Fibroblast of pulmonary artery (primary cell): ENCODE results near the gene NRTN.

ENCODE experiments used
- DNase-seq: peaks from one replicate; pipeline ENCODE4 v3.0.0-alpha.2; 2010; ENCODE audit warnings: low read depth
- H3K4me3 ChIP-seq: replicated peaks from 2 replicates; pipeline ENCODE4 v1.5.1; 2011; ENCODE audit warnings: low read depth, mild to moderate bottlenecking, control low read depth, low read length, moderate library complexity
- TF ChIP-seq, protein P1 (sequence below): IDR thresholded peaks from 2 replicates; pipeline ENCODE4 v1.5.1; 2011; ENCODE audit warnings: mild to moderate bottlenecking, control low read depth, low read length, inconsistent platforms; ENCODE audit errors: missing control alignments

NRTN gene

GRCh38 chr19:5800361-5801270, 4.3 kb upstream of the NRTN start:
- DNase-seq = no peak
- H3K4me3 ChIP-seq = no peak overlapping the region
- TF ChIP-seq, protein P1, sequence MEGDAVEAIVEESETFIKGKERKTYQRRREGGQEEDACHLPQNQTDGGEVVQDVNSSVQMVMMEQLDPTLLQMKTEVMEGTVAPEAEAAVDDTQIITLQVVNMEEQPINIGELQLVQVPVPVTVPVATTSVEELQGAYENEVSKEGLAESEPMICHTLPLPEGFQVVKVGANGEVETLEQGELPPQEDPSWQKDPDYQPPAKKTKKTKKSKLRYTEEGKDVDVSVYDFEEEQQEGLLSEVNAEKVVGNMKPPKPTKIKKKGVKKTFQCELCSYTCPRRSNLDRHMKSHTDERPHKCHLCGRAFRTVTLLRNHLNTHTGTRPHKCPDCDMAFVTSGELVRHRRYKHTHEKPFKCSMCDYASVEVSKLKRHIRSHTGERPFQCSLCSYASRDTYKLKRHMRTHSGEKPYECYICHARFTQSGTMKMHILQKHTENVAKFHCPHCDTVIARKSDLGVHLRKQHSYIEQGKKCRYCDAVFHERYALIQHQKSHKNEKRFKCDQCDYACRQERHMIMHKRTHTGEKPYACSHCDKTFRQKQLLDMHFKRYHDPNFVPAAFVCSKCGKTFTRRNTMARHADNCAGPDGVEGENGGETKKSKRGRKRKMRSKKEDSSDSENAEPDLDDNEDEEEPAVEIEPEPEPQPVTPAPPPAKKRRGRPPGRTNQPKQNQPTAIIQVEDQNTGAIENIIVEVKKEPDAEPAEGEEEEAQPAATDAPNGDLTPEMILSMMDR = no peak

- DNase-seq = peak; percentile 20
These were observed 2.9 kb upstream of the NRTN start for GRCh38 chr19:5801796-5802619.

DNA sequence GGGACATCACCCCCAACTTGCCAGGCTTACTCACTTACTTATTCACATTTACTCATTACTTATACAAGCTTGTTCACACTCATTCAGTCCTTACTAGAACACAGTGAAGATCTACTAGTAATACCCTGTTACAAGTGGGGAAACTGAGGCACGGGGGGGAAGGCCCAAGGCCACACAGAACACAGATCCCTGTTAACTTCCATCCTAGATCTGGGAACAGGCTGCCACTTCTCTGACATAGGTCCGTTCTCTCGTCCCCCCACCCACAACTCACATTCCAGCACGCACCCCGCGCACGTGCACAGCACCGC, 1.5 kb upstream of the NRTN start:
- TF ChIP-seq, protein P1 = no peak
- peak overlapping the region; percentile 36 for H3K4me3 ChIP-seq
- DNase-seq = no peak

More at GRCh38 chr19:5801796-5802619, 2.9 kb upstream of the NRTN start:
- no peak overlapping the region for H3K4me3 ChIP-seq
- TF ChIP-seq, protein P1 = no peak

DNA sequence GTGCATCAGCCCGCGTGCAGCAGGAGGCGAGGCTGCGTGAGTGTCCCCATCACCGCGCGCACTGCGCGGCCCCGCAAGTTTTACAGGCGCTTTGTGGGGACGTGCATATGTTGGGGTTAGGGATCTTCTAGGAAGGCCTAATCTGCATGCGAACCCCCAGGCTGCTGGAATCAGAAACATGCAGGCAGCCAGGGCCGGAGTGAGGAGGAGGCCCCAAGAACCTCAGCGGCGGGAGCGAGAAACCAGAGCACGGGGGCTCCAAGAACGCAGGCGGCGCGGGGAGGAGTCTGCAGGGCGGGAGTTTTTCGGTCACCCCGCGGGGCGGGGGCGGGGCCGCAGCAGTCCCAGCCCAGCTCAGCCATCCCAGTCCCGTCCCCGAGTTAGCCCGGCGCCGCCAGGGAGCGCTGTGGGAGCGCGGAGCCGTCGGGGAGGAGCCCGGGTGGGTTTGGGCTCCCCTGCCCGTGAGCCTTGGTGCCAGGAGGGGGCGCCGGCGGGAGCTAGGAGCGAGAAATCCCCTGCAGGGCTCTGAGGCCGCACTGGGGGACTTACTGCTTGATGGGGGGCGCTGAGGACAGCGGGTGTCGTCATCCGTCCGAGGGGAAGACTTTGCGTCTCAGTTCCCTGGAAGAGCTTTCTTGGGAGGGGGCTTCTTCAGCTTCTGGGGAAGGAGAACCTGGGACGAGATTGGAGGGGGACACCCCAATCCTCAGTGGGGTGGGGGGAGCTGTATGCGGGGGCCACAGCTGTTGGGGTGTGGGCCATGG, 933 bp upstream of the NRTN start:
- peak overlapping the region; percentile 36 for H3K4me3 ChIP-seq
- DNase-seq = peak; percentile 84
- TF ChIP-seq, protein P1 = peak; percentile 75

DNA sequence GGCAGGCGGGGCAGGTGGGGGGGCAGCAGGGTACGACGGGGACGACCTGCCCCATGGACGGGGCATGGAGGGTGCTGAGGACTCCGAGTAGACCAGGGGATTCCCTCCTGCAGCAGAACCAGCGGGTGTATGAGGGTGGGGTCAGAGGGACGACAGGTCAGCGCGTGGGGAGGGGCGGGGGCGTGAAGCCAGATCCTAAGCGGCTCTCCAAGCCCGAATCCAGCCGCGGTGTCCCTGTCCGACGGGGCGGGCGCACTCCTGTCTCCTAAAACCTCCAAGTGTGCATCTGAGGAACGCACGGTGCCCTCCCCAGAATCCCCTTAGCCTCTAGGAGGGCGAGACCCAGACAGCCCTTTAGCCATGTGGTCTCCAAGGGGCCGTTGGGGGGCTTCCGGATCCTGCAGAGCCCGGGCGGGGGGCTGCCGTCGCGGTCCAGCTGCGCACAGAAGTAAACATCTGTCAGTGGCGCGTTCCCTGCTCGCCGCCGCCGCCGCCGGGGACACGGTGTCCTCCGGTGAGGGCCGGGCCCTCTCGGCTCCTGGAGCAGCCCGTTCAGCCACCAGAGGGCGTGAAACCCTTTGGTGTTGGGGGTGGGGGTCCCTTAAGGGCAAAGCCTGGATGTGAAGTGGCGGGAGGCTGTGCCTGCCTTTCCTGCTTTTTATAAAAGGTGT, 730 bp downstream of the NRTN start:
- TF ChIP-seq, protein P1 = peak; percentile 55
- peak; percentile 36 for DNase-seq
- no peak overlapping the region for H3K4me3 ChIP-seq

GRCh38 chr19:5806133-5806489, 1.2 kb downstream of the NRTN start:
- no peak for DNase-seq
- no peak overlapping the region for H3K4me3 ChIP-seq
- TF ChIP-seq, protein P1 = no peak
